Heart left ventricle (tissue), 16 donors: ENCODE data around the gene NIP7. TPM values are rescaled to one million over a fixed set of nuclear protein-coding genes. Genes with fewer than 3 reads are reported as not detected.
A peak's percentile ranks its signal among the peaks of the same experiment; 100 is the strongest.

Experiments used
- ATAC-seq, 4 donors: fragments of 200-7000 bp; cut with Tn5 transposase; one replicate each; pipeline ENCODE4 v1.9.1; 2020 to 2022; ENCODE audit warnings: moderate library complexity in 4 of 4, mild to moderate bottlenecking in 3 of 4, moderate number of reproducible peaks in 1 of 4
- DNase-seq, 5 donors: peaks; one replicate each; pipeline ENCODE4 v3.0.0-alpha.2; 2020
- H3K27ac ChIP-seq, 12 donors: fragments of 200-600 bp; sonication (generic) in 4 of 12; one replicate each; pipeline versions ENCODE4 v1.5.0 to v1.8.0; 2016 to 2022; ENCODE audit warnings: mild to moderate bottlenecking in 2 of 12
- H3K27me3 ChIP-seq, 9 donors: fragments of 200-600 bp; sonication (generic) in 2 of 9; one replicate each; pipeline versions ENCODE4 v1.5.1 to v1.8.0; 2016 to 2022; ENCODE audit warnings: mild to moderate bottlenecking in 3 of 9
- H3K36me3 ChIP-seq, 9 donors: fragments of 200-600 bp; sonication (generic) in 2 of 9; one replicate each; pipeline versions ENCODE4 v1.5.0 to v1.8.0; 2018 to 2022; ENCODE audit warnings: mild to moderate bottlenecking in 2 of 9
- H3K4me1 ChIP-seq, 12 donors: fragments of 200-600 bp; sonication (generic) in 4 of 12; one replicate each; pipeline versions ENCODE4 v1.5.0 to v1.8.0; 2016 to 2022; ENCODE audit warnings: mild to moderate bottlenecking in 3 of 12
- H3K4me3 ChIP-seq, 12 donors: fragments of 200-600 bp; sonication (generic) in 4 of 12; one replicate each; pipeline versions ENCODE4 v1.5.0 to v1.8.0; 2017 to 2022; ENCODE audit warnings: mild to moderate bottlenecking in 9 of 12, moderate library complexity in 4 of 12
- H3K9me3 ChIP-seq, 12 donors: fragments of 200-600 bp; sonication (generic) in 4 of 12; one replicate each; pipeline versions ENCODE4 v1.5.0 to v1.8.0; 2016 to 2022; ENCODE audit warnings: mild to moderate bottlenecking in 1 of 12
- POLR2A ChIP-seq, 2 donors: fragments of 450-650 bp; IDR thresholded peaks; one replicate each; pipeline ENCODE4 v1.6.1; 2017; ENCODE audit warnings: antibody characterized with exemption in 2 of 2, mild to moderate bottlenecking in 2 of 2, moderate library complexity in 2 of 2
- WGBS, 4 donors: extraction: QIAGEN DNeasy Blood & Tissue Kit in 2 of 4; methylation state at CpG; one replicate each; pipeline versions ENCODE4 v1.1.5 to v1.1.7; 2013 to 2018; 5-methylcytosine and 5-hydroxymethylcytosine counted together
- intact Hi-C, 10 donors: fragments of 100-400 bp; cut with DNase I; formaldehyde crosslinking; loops; one replicate each; pipeline versions ENCODE4 v1.11.1 to v1.14.2; 2022
- polyA plus RNA-seq, 2 donors: library from polyadenylated mRNA; stranded (reverse); fragments of 200-250 nt; gene quantifications; one replicate each; pipeline ENCODE4 v1.2.3, GENCODE V29; 2013
- total RNA-seq, 9 donors: library from RNA; depleted of rRNA in 2 of 9; stranded (reverse); fragments of >200 nt in 2 of 9; fragmentation: NEBNext Ultra II Directional in 3 of 9; extraction: Animal tissue kit (Norgen Biotek cat#: 25700) in 3 of 9; gene quantifications; one replicate each; pipeline versions ENCODE4 v1.1.0 to v1.2.4, GENCODE V29; 2016 to 2023
- TF ChIP-seq, protein P1 (sequence below), 12 donors: fragments of 200-600 bp; sonication (generic) in 4 of 12; IDR thresholded peaks; one replicate each; pipeline versions ENCODE4 v1.5.0 to v1.8.0; 2018 to 2022; ENCODE audit warnings: antibody characterized with exemption in 12 of 12, mild to moderate bottlenecking in 5 of 12
- donor health status: ischemic (EF 13 %, LVEDD 7.1; RV severe dilation, severe dysfunction).
- donor health status: healthy with polysubstance abuse.
- donor health status: DM: no; HTN: yes; CAD: no.
- donor health status: DM: no; HTN: no; CAD: no.
- donor health status: ischemic (EF 25% LVEDD 6.9; RV normal size, moderate dysfunction).
- donor health status: ischemic (EF 25% LVEDD 5.7; RV mildly dilated, moderate dysfunction).
- donor health status: healthy.
- donor health status: DM: yes; HTN: yes; CAD: no.
- donor health status: ischemic (EF 35%, LVEDD 5.7; RV mildly dilated, moderate dysfunction).
- donor health status: nonischemic (EF 11% LVEDD 7.7; RV severe dilation, severe dysfunction).
- donor health status: DM: yes; HTN: yes; CAD: no.
- donor health status: PGD.
- donor health status: ischemic (EF 29% LVEDD 5.4; RV normal size, mild dysfunction).
- donor health status: nonischemic (EF 23%, LVEDD 6.1; RV moderate dilation, normal function).

The NIP7 gene
- total and polyA plus RNA-seq, 11 donors: 4.7 to 13.9 (median 10.3) TPM

DNA sequence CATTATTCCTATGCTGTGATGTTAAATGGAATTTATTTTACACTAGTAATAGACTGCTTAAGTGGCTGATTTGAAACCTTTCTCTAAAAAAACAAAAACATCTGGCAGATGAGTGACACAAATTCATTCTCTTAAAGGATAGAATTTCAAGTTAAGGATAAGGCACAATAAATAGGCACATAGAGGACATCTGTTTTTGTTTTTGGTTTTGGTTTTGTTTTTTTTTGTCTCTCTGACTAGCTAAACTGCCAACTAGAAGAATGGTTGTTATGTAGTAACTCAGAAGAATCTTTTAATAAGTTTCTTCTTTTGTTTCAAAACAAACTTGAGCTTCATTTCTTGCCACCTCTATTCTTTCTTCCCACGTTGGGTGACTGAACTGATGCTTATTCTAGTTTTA, 33.5 kb upstream of the NIP7 start:
- DNase-seq: no peak
- H3K4me1 ChIP-seq: peaks cover 0 to 6% (median 3%) of the 10 kb centered on the region in 12 donors
- no peak overlapping the region for H3K27ac ChIP-seq
- no peak overlapping the region for H3K4me3 ChIP-seq
- TF ChIP-seq, protein P1, sequence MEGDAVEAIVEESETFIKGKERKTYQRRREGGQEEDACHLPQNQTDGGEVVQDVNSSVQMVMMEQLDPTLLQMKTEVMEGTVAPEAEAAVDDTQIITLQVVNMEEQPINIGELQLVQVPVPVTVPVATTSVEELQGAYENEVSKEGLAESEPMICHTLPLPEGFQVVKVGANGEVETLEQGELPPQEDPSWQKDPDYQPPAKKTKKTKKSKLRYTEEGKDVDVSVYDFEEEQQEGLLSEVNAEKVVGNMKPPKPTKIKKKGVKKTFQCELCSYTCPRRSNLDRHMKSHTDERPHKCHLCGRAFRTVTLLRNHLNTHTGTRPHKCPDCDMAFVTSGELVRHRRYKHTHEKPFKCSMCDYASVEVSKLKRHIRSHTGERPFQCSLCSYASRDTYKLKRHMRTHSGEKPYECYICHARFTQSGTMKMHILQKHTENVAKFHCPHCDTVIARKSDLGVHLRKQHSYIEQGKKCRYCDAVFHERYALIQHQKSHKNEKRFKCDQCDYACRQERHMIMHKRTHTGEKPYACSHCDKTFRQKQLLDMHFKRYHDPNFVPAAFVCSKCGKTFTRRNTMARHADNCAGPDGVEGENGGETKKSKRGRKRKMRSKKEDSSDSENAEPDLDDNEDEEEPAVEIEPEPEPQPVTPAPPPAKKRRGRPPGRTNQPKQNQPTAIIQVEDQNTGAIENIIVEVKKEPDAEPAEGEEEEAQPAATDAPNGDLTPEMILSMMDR (IDR thresholded peaks at IDR 0.05): no peak
- TF ChIP-seq POLR2A (IDR thresholded peaks at IDR 0.05): no peak
- H3K36me3 ChIP-seq: peaks cover 0 to 32% (median 13%) of the 10 kb centered on the region in 9 donors
- 77 to 97% (median 88%) methylated on average over 1 of the region's 1 CpG for WGBS, 4 donors
- H3K9me3 ChIP-seq: no peaks in the 10 kb centered on the region
- no peaks in the 10 kb centered on the region for H3K27me3 ChIP-seq
- intact Hi-C loops: no loop called here
- ATAC-seq: no peak

DNA sequence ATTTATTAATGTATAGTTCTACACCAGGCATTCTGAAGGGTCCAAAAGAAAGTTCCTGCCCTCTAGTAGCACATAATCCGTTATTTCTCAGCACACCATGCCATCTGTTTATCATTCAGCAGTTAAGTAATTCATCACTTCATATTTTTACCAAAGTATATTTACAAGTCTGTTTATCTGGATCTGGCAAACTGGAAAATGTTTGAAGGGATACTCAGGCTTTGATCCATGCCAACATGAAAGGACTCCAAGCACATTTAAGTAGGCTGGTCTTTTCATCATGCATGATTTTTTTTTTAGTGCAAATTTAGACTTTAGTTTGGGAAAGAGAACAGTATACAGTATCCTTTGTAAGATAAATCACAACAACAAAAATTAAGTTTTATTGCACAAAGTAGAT, 32.5 kb upstream of the NIP7 start:
- H3K27ac ChIP-seq: no peak overlapping the region
- intact Hi-C loops: no loop called here
- ATAC-seq: no peak
- WGBS, 4 donors: 86 to 97% (median 91%) methylated on average over 1 of the region's 1 CpG
- DNase-seq: no peak
- peaks cover 0 to 11% (median 5%) of the 10 kb centered on the region in 12 donors for H3K4me1 ChIP-seq
- no peak overlapping the region for H3K4me3 ChIP-seq
- TF ChIP-seq, protein P1 (IDR thresholded peaks at IDR 0.05): no peak
- no peak for TF ChIP-seq POLR2A (IDR thresholded peaks at IDR 0.05)
- H3K36me3 ChIP-seq: peaks cover 0 to 22% (median 3%) of the 10 kb centered on the region in 9 donors
- H3K9me3 ChIP-seq: no peaks in the 10 kb centered on the region
- no peaks in the 10 kb centered on the region for H3K27me3 ChIP-seq

- Histone ChIP-seq H3K27ac (no peak overlapping the region), H3K9me3 (no peaks in the 10 kb centered on the region), H3K27me3 (no peaks in the 10 kb centered on the region), H3K36me3 (peaks cover 0 to 21% (median 3%) of the 10 kb centered on the region in 9 donors), H3K4me1 (peaks cover 0 to 19% (median 12%) of the 10 kb centered on the region in 12 donors), H3K4me3 (no peak overlapping the region)
- 90 to 96% (median 94%) methylated on average over 2 of the region's 2 CpGs for WGBS, 4 donors
- ATAC-seq (no peak), DNase-seq (peak in 1 of 5 donors; percentile 2)
- no peak for TF ChIP-seq POLR2A (IDR thresholded peaks at IDR 0.05)
- TF ChIP-seq, protein P1 (IDR thresholded peaks at IDR 0.05): no peak
- intact Hi-C loops: no loop called here
These were observed 31.7 kb upstream of the NIP7 start for GRCh38 chr16:69307856-69308255.

GRCh38 chr16:69309316-69309715, 30.3 kb upstream of the NIP7 start:
- Histone ChIP-seq H3K9me3 (no peaks in the 10 kb centered on the region), H3K4me1 (peaks cover 0 to 28% (median 21%) of the 10 kb centered on the region in 12 donors), H3K4me3 (no peak overlapping the region), H3K27ac (peak overlapping the region in 1 of 12 donors; percentile 9), H3K27me3 (no peaks in the 10 kb centered on the region), H3K36me3 (peaks cover 0 to 19% (median 5%) of the 10 kb centered on the region in 9 donors)
- no peak for TF ChIP-seq POLR2A (IDR thresholded peaks at IDR 0.05)
- TF ChIP-seq, protein P1 (IDR thresholded peaks at IDR 0.05): no peak
- DNase-seq (no peak), ATAC-seq (no peak)
- intact Hi-C loops: no loop called here
- 83 to 88% (median 85%) methylated on average over 12 of the region's 12 CpGs for WGBS, 4 donors
